ENCODE data around the gene DOCK1. TPM values are rescaled to one million over a fixed set of nuclear protein-coding genes. Genes with fewer than 3 reads are reported as not detected.

The DOCK1 gene
- total RNA-seq, 4 donors from 2014 or later: 41.1 to 62.4 (median 53.2) TPM

DNA sequence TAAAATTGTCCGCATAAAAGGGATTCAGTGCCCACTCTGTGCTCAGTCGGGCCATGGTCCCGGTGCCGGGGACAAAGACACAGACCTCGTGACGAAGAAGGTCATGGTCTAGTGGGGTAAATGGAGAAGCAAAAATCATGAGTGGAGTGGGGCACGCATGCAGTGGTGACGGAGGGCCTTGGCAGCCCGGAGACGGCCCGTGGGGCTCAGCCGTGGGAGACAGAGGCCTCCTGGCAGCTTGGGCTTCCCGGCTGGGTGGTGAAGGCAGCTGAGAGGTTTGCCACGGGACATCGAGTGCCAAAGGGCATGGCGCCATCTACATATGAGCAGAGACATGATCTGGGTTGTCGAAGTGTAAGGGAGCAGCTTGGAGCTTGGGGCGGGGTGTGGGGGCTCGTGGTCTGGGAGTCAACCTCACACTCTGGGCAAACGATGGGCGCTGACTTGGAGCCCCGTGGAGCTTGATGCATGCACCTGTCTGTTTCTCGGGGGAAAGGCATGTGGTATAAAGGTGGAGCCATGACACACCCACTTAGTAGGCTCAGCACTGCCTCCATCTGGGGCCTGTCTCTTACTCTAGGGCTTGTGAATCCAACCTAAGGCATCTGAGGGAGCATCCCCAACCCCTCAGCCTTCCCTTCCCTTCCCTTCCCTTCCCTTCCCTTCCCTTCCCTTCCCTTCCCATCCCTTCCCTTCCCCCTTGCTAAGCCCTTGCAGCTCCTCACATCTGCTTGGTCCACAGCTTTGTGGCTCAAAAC is 442.2 kb downstream of the DOCK1 start:
- TF ChIP-seq, protein P1, sequence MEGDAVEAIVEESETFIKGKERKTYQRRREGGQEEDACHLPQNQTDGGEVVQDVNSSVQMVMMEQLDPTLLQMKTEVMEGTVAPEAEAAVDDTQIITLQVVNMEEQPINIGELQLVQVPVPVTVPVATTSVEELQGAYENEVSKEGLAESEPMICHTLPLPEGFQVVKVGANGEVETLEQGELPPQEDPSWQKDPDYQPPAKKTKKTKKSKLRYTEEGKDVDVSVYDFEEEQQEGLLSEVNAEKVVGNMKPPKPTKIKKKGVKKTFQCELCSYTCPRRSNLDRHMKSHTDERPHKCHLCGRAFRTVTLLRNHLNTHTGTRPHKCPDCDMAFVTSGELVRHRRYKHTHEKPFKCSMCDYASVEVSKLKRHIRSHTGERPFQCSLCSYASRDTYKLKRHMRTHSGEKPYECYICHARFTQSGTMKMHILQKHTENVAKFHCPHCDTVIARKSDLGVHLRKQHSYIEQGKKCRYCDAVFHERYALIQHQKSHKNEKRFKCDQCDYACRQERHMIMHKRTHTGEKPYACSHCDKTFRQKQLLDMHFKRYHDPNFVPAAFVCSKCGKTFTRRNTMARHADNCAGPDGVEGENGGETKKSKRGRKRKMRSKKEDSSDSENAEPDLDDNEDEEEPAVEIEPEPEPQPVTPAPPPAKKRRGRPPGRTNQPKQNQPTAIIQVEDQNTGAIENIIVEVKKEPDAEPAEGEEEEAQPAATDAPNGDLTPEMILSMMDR (IDR thresholded peaks at IDR 0.05; ENCODE audit: low read depth): no peak

DNA sequence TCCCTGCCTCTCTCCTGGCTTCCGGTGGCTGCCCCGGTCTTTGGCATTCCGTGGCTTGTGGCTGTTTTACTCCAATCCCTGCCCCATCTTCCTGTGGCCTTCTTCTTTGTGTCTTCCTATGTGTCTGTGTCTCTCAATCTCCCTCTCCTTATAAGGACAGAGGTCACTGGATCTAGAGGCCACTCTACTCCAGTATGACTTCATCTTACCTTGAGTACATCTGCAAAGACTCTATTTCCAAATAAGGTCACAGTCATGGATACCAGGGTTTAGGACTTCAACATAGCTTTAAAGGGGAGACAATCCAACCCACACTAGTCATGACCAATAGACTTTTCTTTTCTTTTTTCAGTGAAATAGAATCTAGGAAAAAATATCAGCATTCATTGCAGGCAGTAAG is 444.5 kb downstream of the DOCK1 start:
- TF ChIP-seq, protein P1 (IDR thresholded peaks at IDR 0.05; ENCODE audit: low read depth): no peak

DNA sequence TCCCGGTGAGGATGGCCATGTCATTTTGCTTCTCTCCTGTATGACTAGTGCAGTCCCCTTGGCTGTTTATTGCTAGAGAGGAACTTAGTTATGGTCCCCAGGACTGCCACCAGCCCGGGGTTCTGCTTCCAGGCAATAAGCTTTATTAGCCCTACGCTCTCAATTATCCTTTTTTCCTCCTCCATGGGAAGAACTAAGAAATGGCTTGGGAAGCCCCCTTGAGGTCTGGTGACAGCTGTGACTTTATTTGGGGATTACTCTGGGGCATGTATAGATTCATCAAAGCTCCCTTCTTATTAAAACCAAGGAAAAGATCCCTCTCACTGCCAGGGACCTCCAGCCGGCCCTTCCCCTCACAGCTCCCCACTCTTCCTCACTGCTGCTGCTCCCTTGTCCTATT is 446.3 kb downstream of the DOCK1 start:
- TF ChIP-seq, protein P1 (IDR thresholded peaks at IDR 0.05; ENCODE audit: low read depth): no peak

DNA sequence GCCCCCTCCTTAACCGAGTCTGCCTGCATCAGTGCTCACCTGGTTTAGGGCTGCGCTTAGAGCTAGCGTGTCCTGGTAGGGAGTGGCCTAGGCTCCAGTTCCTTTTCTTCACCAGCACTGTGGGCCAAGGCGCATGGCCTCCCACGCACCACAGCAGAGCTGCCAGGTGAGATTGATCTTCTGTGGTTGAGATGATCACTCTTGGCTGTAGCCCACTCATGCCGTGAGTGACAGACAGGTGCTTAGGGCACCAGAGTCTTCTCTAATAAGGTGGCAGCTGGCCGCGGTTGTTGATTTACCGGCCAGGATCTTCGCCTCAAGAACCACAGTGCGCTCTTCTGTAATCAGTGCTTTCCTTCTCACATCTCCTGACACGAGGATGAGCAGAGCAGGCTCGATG is 448.3 kb downstream of the DOCK1 start:
- TF ChIP-seq, protein P1 (IDR thresholded peaks at IDR 0.05; ENCODE audit: low read depth): no peak

DNA sequence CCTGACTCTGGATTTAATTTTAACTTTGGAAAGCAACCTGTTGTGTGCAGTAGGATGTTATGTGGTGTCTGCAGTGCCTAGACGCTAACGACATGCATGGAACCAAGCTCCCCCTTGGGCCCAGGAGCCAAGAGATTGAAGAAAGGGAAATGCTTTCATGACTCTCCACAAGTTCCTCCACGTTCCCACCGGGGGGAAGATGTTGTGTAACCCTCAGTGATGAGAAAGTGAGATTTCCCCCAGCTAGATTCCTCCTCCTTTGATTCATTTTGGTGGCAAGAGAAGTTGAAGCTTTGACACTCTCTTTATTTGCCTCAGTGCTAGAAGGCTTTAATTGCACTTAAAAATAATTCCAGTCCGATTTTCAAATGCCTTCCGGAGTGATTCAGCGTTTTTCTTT is 449.0 kb downstream of the DOCK1 start:
- TF ChIP-seq, protein P1 (IDR thresholded peaks at IDR 0.05; ENCODE audit: low read depth): no peak

DNA sequence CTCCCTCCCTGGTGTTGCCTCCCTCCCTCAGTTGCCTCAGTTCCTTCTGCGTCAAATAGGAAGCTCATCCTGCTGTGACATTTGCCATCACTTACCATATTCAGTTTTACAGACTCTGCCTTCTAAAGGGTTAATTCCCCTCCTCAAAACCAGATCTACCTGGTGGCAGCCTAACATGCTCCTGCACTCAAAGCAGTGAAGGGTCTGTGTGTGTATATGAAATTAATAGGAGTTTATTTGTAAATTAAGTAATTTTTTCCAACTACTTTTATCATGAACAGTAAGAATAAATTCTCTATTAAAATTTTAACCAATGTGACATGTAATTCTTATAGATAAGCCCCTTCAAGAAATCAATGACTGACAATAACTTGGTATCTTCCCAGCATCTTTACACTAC is 449.8 kb downstream of the DOCK1 start:
- TF ChIP-seq, protein P1 (IDR thresholded peaks at IDR 0.05; ENCODE audit: low read depth): no peak

DNA sequence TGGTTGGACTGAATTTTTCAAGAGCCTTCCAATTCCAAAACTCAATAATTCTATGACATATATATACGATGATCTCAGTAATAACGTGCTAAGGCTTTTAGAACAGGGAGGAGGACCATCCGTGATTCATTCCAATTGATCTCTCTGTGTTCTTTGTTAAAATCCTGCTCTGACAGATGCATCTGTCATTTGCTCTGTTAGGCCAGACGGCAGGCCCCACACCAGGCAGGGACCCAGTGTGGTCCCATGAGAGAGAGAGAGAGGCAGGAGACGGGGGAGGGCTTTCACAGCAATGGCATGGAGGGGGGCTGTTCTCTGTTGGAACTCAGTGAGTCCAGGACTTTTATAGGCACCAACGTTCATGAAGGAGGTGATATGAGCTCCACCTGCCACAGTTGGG is 451.1 kb downstream of the DOCK1 start:
- TF ChIP-seq, protein P1 (IDR thresholded peaks at IDR 0.05; ENCODE audit: low read depth): no peak
